ENCODE measurements around the gene RASD1. TPM values are rescaled to one million over a fixed set of nuclear protein-coding genes. Genes with fewer than 3 reads are reported as not detected.

RASD1 gene
- total RNA-seq, 4 donors from 2014 or later, result 25.5 to 79.9 (median 40.6) TPM

DNA sequence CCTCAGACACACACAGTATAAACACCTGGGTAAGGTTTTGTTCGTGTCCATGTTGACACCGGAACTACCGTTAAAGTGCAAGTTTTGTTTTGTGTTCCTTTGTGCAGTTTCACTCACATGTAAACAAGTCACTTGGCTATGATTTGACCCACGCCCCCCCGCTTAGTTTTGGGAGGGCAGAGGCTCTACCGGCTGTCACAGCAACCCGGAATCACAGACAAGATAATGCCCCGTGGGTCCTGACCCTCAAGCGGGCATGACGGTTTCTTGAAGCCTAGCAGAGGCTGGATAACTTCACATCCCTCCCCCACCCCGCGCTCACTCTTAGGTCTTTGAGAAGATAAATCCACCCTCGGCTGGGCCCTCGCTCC lies 1.7 kb downstream of the RASD1 start:
- intact Hi-C loops (cut with DNase I; ENCODE audit: low total_unique reads), result no loop called here

DNA sequence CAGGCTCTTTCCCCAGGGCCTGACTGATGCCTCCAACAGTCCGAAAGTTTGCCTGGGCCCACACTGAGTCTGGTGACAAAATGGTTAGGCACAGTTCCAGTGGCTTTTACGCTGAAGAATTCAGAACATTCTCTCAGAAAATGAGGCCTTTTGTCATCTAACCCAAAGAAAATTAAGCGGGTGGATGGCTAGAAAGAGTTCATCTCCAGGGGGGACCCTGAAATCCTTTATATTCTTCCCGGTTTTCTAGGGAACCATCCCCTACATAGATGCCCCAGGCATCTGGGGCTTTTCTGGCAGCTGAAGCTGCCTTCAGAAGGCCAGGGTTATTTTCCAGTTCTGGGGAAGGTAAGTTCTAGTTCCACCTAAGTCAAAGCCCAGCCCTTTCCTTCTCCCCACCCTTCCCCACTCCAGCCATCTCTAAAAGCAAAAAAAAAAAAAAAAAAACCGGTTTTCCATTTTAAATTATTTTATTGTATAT lies 2.2 kb downstream of the RASD1 start:
- intact Hi-C loops (cut with DNase I; ENCODE audit: low total_unique reads), result no loop called here
- TF ChIP-seq POLR2A (IDR thresholded peaks at IDR 0.05), result no peak
- TF ChIP-seq, protein P1, sequence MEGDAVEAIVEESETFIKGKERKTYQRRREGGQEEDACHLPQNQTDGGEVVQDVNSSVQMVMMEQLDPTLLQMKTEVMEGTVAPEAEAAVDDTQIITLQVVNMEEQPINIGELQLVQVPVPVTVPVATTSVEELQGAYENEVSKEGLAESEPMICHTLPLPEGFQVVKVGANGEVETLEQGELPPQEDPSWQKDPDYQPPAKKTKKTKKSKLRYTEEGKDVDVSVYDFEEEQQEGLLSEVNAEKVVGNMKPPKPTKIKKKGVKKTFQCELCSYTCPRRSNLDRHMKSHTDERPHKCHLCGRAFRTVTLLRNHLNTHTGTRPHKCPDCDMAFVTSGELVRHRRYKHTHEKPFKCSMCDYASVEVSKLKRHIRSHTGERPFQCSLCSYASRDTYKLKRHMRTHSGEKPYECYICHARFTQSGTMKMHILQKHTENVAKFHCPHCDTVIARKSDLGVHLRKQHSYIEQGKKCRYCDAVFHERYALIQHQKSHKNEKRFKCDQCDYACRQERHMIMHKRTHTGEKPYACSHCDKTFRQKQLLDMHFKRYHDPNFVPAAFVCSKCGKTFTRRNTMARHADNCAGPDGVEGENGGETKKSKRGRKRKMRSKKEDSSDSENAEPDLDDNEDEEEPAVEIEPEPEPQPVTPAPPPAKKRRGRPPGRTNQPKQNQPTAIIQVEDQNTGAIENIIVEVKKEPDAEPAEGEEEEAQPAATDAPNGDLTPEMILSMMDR (IDR thresholded peaks at IDR 0.05), result no peak
- no peak overlapping the region for H3K4me3 ChIP-seq (ENCODE audit: low read depth, poor library complexity, severe bottlenecking)
- DNase-seq (ENCODE audit: low spot score in 2 of 2), result no peak
- WGBS, 2 donors, result 62 to 68% methylated on average over 5 of the region's 5 CpGs

More for the DNA sequence above, 1.7 kb downstream of the RASD1 start:
- 34 to 37% methylated on average over 14 of the region's 14 CpGs for WGBS, 2 donors
- peak overlapping the region; percentile 56 for H3K4me3 ChIP-seq (ENCODE audit: low read depth, poor library complexity, severe bottlenecking)
- DNase-seq (ENCODE audit: low spot score in 2 of 2), result peak; percentile 55 to 89
- no peak for TF ChIP-seq POLR2A (IDR thresholded peaks at IDR 0.05)
- TF ChIP-seq, protein P1 (IDR thresholded peaks at IDR 0.05), result no peak

DNA sequence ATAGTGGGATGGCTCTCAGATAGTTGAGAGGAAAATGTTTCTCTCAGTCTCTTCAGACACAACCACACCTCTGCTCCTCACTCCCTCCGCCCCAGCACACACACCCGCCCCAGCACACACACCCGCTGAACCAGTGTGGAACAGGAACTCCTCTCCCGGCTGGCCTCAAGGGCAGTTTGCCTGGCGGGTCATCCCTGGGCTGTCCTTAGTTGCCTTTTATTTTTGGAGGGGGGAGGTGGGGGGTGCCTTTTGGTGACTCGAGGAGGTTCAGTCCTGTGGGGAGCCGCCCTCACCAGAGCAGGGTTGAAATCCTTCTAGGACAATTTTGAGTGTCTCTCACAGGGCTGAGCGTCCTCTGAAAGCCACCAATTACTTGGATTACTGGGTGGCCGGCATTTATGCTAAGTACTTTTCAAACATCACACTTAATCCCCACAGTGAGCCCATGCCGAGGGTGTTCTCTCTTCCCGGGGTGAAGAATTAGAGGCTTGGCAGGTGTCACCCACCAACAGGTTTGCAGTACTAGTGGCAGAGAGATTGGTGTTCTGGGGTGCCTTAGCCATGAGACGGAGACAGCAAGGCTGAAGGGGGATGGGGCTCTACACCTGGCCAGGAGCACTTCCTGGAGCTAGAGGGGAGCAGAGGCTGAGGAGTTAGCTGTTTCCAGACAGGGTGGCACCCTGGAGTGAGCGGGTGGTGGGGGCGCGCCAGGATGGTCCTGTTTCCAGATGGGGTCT lies 2.8 kb downstream of the RASD1 start:
- 41 to 60% methylated on average over 15 of the region's 15 CpGs for WGBS, 2 donors
- TF ChIP-seq, protein P1 (IDR thresholded peaks at IDR 0.05), result no peak
- no peak for TF ChIP-seq POLR2A (IDR thresholded peaks at IDR 0.05)
- DNase-seq (ENCODE audit: low spot score in 2 of 2), result peak in 1 of 2 donors; percentile 86
- H3K4me3 ChIP-seq (ENCODE audit: low read depth, poor library complexity, severe bottlenecking), result no peak overlapping the region
- intact Hi-C loops (cut with DNase I; ENCODE audit: low total_unique reads), result no loop called here

DNA sequence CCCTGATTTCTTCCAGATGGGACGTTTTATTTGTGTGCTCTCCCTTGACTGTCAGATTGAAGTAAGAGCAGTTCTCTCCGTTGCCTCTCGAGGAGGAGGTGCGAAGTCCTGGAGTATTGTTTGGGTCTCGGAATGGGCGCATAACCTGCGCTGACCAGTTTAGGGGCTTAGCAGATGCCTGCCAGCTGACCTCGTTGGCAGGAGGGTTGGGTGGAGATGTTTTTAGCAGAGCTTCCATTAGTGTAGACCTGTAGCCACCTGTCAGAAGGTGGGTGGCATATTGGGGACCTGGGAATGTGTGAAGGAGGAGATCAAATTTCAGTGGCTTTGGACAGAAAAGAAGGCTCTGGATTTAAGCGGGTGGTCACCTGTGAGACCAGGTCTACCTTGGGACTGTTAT lies 3.6 kb downstream of the RASD1 start:
- intact Hi-C loops (cut with DNase I; ENCODE audit: low total_unique reads), result no loop called here
- no peak overlapping the region for H3K4me3 ChIP-seq (ENCODE audit: low read depth, poor library complexity, severe bottlenecking)
- no peak for DNase-seq (ENCODE audit: low spot score in 2 of 2)
- TF ChIP-seq POLR2A (IDR thresholded peaks at IDR 0.05), result no peak
- TF ChIP-seq, protein P1 (IDR thresholded peaks at IDR 0.05), result no peak
- WGBS, 2 donors, result 78 to 79% methylated on average over 9 of the region's 9 CpGs

DNA sequence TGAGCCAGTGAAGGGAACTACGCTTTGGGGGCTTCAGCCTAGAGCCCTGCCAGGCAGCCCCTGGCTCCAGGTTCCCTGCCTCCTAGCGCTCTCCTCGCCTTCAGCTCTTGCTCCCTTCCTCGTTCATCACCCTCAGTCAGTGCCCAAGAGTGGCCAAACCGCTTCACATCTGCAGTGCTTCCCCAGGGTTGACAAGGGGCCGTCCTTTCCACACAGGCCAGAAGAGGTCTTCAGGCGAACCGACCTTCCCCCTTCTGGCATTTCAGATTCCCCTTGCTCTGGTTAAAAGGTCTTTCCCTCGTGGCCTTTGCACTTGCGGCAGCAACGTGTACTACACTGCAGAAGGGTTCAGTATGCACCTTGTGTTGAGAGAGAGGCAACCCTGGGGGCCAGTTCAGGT lies 4.1 kb downstream of the RASD1 start:
- 80 to 89% methylated on average over 11 of the region's 11 CpGs for WGBS, 2 donors
- DNase-seq (ENCODE audit: low spot score in 2 of 2), result no peak
- TF ChIP-seq POLR2A (IDR thresholded peaks at IDR 0.05), result no peak
- TF ChIP-seq, protein P1 (IDR thresholded peaks at IDR 0.05), result no peak
- no peak overlapping the region for H3K4me3 ChIP-seq (ENCODE audit: low read depth, poor library complexity, severe bottlenecking)
- intact Hi-C loops (cut with DNase I; ENCODE audit: low total_unique reads), result no loop called here

Measured in lower leg skin (tissue), 4 donors.